Inflammatory macrophage treated with lipopolysaccharide for 1 hour (primary cell): Measurements from ENCODE around the gene TPRX1.
A peak's percentile ranks its signal among the peaks of the same experiment; 100 is the strongest.
"Not testable (repeated sequence)": the region's sequence is repeated elsewhere in the genome, so short reads cannot be mapped to it uniquely, and the experiment has no call there.

Experiments used
- DNase-seq, 2 donors: peaks; one replicate each; pipeline ENCODE4 v3.0.0-alpha.2; 2020 to 2022

TPRX1 gene

DNA sequence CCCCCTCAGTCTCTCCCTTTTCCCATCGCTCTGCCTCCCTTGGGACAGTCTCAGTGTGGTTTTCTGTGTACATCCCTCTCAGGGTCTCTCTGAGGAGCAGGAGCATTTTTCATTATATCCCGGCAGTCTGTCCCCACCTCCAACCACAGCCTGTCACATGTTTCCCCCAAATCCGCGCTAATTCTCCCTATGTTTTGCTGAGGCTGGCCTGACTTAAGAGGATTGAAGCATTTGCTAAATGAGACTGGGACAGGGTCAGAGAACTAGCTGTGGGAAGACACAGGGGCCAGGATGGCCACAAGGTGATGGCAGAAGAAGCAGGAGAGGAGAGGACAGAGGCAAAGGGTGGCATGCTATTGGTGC is 5.5 kb downstream of the TPRX1 start:
- no peak for DNase-seq

- no peak for DNase-seq
Observed at GRCh38 chr19:47797996-47798903, 6.1 kb downstream of the TPRX1 start.

DNA sequence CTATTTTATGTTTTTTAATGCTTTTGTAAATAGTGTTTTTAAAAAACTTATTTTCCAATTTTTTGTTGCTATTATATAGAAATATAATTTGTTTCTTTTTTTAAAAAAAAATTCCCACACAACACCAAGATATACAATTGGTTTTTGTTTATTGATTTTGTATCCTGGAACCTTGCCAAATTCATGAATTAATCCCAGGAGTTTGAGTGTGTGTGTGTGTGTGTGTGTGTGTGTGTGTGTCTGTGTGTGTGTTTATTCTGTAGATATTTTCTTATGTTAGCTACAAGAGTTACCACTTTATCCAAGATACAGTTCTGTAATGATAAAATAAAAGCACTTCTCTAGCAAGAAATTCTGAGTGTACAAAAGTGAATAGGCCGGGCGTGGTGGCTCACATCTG is 7.6 kb downstream of the TPRX1 start:
- no peak for DNase-seq

- DNase-seq, result no peak
Observed at GRCh38 chr19:47794526-47794925, 9.8 kb downstream of the TPRX1 start.

GRCh38 chr19:47792616-47793015 is 11.7 kb downstream of the TPRX1 start:
- DNase-seq, result no peak

GRCh38 chr19:47790398-47790814 is 13.9 kb downstream of the TPRX1 start:
- DNase-seq, result peak; percentile 33 to 85

DNA sequence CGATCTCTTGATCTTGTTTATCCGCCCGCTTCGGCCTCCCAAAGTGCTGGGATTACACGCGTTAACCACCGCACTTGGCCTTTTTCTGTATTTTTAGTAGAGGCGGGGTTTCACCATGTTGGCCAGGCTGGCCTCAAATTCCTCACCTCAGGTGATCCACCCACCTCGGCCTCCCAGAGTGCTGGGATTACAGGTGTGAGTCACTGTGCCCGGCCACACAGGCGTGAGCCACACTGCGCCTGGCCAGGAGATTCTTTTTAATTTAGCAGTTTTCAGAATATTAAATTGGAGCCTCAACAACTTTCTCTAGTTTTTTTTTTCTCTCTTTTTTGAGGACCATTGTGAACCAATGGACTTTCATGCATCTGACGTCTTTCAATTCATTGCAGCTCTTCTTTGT is 14.5 kb downstream of the TPRX1 start:
- DNase-seq, result not testable (repeated sequence)

GRCh38 chr19:47787307-47787706 is 17.0 kb downstream of the TPRX1 start:
- not testable (repeated sequence) for DNase-seq

- DNase-seq, result no peak
Observed at GRCh38 chr19:47786566-47786965, 17.8 kb downstream of the TPRX1 start.

GRCh38 chr19:47781590-47782262 is 22.6 kb downstream of the TPRX1 start:
- DNase-seq, result no peak

DNA sequence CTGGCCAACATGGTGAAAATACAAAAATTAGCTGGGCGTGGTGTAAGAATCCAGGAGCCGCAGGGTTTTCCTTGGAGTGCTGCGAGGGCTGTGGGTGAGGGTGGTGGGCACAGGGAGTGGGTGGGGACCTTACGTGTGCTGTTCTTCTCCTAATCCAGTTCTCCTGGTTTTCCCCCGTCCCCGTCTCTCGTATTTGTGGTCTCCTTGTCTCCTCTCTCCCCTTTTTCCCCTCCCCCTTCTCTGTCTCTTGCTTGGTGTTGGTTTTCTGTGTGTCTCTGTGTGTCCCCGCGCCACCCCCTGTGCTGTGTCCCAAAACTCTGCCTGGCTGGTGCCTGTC is 24.2 kb downstream of the TPRX1 start:
- DNase-seq, result no peak

DNA sequence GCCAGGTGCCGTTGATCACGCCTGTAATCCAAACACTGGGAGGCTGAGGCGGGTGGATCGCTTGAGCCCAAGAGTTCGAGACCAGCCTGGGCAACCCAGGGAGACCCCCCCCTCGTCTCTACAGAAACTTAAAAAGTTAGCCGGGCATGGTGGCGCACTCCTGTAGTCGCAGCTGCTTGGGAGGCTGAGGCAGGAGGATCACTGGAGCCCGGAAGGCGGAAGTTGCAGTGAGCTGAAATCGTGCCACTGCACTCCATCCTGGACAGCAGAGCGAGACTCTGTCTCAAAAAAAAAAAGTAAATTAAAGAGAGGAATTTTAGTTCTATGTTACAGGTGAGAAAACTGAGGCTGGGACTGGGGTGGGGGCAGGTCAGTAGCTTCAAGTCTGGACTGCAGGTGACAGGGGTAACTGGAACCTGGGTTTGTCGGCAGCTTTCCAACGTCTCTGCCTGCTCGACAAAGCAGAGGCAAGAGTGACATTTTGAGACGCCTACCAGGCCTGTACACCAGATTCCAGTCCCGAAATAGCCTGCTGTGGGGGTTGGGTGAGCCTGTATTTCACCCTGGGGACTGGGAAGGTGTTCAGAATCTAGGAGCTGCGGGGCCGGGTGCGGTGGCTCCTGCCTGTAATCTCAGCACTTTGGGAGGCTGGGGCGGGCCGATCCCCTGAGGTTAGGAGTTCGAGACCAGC is 24.7 kb downstream of the TPRX1 start:
- DNase-seq, result no peak

- peak in 1 of 2 donors; percentile 4 for DNase-seq
Observed at GRCh38 chr19:47778954-47779351, 25.4 kb downstream of the TPRX1 start.

DNA sequence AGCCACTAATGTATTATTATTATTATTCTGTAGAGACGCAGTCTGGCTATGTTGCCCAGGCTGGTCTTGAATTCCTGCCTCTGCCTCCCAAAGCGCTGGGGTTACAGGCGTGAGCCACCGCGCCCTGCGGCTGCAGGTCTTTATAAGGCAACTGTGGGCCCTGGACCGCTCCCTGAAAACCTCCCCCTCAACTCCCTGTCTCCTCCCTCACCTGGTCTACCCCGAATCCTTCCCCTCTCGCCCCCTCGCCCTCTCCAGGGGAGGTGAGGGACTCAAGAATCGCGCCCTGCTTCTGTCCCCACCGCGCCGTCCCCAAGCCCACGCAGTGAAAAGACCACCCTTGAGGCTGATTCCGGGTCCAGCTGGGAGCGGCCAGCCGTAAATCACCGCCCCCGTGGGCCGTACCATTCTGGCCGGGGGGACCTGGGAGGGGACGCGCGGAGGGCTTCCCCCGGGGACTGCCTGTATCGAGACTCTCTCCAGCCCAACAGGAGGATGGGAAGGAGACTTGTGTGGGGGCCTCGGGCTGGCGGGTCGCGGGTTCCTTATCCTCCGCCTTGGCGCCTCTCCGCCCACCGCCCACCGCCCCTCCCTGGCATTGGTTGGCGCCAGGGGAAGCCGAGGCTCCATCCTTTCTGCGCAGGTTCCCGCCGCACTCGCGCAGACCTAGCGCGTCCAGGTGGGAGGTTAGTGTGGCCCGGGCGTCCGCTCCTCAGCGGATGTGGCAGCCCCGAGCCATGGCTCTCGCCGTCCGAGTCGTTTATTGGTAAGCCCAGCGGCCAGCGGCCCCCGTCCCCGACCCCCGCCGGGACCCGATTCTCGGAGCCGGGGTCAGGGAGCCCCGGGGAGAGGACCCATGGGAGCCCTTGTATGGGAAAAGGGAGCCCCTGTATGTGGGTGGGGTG is 26.1 kb downstream of the TPRX1 start, which contains the start of gene SELENOW:
TSS of gene SELENOW (plus strand) at position 655 of the 905 bp plus-strand sequence. CDS start at position 738, 83 bp downstream.
- peak; percentile 38 to 73 for DNase-seq

DNA sequence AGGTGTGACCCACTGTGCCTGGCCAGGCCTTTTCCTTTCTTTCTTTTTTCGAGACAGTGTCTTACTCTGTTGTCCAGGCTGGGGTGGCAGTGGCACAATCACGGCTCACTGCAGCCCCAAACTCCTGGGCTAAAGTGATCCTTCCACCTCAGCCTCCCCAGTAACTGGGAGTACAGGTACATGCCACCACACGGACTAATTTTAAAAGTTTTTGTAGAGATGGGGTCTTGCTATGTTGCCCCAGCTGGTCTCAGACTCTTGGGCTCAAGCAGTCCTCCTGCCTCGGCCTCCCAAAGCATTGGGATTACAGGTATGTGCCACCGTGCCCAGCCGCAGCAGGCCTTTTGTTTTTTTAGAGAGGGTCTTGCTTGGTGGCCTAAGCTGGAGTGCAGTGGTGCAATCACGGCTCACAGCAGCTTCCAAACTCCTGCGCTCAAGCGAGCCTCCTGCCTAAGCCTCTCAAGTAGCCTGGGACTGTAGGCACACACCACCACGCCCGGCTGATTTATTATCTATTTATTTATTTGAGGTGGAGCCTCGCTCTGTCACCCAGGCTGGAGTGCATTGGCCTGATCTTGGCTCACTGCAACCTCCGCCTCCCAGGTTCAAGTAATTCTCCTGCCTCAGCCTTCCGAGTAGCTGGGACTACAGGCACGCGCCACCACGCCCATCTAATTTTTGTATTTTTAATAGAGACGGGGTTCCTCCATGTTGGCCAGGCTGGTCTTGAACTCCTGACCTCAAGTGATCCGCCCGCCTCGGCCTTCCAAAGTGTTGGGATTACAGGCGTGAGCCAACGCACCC is 26.9 kb downstream of the TPRX1 start:
- DNase-seq, result not testable (repeated sequence)

- DNase-seq, result no peak
Observed at GRCh38 chr19:47776568-47776967, 27.8 kb downstream of the TPRX1 start.

DNA sequence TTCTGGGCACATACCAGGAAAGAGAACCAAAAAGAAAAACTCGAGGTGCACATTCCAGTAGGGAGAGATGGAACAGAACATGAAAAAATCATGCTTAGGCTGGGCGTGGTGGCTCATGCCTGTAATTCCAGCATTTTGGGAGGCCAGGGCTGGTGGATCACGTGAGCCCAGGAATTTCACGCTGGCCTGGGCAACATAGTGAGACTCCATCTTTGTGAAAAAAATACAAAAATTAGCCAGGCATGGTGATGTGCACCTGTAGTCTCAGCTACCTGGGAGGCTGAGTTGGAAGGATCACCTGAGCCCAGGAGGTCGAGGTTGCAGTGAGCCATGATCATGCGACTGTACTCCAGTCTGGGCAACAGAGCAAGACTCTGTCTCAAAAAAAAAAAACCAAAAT is 33.1 kb downstream of the TPRX1 start:
- DNase-seq, result not testable (repeated sequence)

- DNase-seq, result no peak
Observed at GRCh38 chr19:47769534-47769933, 34.8 kb downstream of the TPRX1 start.

DNA sequence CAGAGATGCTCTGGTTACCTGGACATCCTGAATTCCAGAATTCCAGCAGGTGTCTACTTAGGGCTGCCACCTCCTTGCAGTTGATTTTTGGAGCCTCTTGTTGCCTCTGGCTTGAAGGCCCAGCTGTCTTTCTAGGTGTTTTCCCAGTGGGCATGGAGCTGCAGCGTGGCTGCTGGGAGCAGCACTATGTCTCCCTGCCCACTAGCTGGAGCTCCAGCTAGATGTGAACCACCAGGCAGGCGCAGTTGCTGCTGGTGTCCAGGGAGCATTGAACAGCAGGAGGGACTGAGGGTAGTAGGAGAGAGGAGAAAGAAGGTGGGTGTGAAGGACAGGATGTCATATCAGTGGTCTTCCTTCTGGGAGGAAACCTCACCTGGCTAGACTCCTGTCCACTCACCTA is 35.7 kb downstream of the TPRX1 start:
- DNase-seq, result no peak

- DNase-seq, result no peak
Observed at GRCh38 chr19:47767349-47767748, 37.0 kb downstream of the TPRX1 start.

GRCh38 chr19:47766670-47767069 is 37.7 kb downstream of the TPRX1 start:
- DNase-seq, result no peak

DNA sequence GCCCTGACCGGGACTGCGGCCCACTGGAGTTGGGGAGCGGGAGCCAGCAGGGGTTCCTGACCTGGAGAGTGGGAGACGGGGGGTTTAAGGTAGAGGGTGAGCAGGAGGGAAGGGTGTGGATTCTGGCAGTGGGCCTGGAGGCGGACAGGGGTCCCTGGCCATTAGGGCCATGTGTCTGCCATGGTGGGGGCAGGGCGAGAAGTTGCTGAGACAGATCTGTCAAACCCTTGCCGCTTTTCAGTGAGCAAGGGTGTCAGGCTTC is 38.1 kb downstream of the TPRX1 start:
- DNase-seq, result no peak
